HG03139 (cell line): ENCODE data around the gene KRT23.

Experiments
- ATAC-seq: cut with Tn5 transposase; IDR thresholded peaks from one replicate; pipeline ENCODE4 v1.9.1; 2021; ENCODE audit not compliant: unreplicated experiment

The KRT23 gene, protein sequence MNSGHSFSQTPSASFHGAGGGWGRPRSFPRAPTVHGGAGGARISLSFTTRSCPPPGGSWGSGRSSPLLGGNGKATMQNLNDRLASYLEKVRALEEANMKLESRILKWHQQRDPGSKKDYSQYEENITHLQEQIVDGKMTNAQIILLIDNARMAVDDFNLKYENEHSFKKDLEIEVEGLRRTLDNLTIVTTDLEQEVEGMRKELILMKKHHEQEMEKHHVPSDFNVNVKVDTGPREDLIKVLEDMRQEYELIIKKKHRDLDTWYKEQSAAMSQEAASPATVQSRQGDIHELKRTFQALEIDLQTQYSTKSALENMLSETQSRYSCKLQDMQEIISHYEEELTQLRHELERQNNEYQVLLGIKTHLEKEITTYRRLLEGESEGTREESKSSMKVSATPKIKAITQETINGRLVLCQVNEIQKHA

GRCh38 chr17:40937384-40937819 lies at the start of gene KRT23:
KRT23 (minus strand) TSS chr17:40937646; CDS start chr17:40936603, 1,043 bp downstream.
- ATAC-seq = no peak

GRCh38 chr17:40986920-40987319 lies 49.5 kb upstream of the KRT23 start:
- ATAC-seq = no peak

GRCh38 chr17:40984226-40984625 lies 46.8 kb upstream of the KRT23 start, which contains the start of gene KRT40:
KRT40 (minus strand) TSS chr17:40984326; CDS start chr17:40984273, 53 bp downstream.
- no peak for ATAC-seq

GRCh38 chr17:40981115-40981514 lies 43.7 kb upstream of the KRT23 start:
- no peak for ATAC-seq

GRCh38 chr17:40980596-40980995 lies 43.1 kb upstream of the KRT23 start:
- ATAC-seq = no peak

DNA sequence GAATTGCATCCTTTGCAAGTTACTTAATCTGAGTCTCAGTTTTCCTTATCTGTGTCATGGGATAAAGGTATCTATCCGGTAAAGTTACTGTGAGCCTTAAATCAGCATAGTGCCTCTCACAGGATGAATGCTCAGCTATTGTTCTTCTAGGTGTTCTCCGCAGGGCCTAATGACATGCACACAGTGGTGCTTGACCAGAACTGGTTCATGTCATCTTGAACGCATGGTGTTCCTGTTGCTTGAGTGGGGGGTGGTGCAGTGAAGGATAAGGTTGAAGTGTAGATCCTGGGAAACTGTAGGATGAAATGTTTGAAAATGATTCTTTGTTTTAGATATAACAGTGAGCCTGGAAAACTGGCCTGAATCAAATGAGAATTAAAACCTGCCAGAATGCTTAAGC lies 42.7 kb upstream of the KRT23 start:
- ATAC-seq = no peak

DNA sequence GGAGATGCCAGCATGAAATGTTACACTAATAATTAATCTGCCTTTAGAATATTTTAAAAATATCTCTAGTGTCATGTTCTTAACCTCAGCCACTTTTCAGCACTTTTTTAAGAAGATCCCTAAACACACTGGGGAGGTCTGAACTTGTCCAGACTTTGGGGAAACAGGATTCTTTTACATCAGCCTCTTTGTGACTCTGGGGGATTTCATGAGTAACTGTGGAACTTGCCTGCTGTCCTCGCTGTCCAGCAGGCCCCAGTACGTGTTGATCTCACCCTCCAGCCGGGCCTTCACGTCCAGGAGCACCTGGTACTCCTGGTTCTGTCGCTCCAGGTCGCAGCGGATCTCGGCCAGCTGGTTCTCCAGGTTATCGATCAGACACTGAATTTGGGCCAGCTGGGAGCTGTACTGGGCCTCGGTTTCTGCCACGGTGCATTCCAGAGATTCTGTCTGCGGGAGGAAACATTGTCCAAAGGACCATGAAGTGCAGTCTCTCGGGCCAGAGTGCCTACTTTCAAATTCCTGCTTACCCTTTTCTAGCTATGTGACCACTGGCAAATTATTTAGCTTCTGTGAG lies 41.2 kb upstream of the KRT23 start:
- no peak for ATAC-seq

- no peak for ATAC-seq
Measured at GRCh38 chr17:40975516-40975915, 38.1 kb upstream of the KRT23 start.

- no peak for ATAC-seq
Measured at GRCh38 chr17:40974366-40974765, 36.9 kb upstream of the KRT23 start.

GRCh38 chr17:40967582-40967981 lies 30.1 kb upstream of the KRT23 start:
- no peak for ATAC-seq

DNA sequence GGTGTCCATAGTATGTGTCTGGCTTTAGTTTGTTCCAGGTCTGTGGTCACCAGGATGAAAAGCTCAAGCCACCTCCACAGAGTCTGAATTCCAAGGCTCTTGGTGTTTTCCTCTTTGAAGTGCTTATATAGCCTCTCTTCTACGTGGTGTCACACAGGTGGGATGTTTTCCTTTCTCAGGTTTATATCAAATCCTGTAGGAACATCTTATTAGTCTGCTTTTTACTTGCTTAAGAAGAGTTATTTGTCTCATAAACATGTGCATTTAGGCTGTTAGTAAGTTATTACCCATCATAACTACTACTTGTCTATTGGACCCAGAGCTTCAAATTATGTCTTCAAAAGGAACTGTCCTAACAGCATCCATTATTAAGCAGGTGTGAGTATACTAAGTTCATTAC lies 29.4 kb upstream of the KRT23 start, which contains the start of gene KRT39:
TSS of gene KRT39 (minus strand) at position 101 of the 400 bp plus-strand sequence. CDS start at position 9, 92 bp downstream.
- ATAC-seq = no peak

GRCh38 chr17:40963838-40964237 lies 26.4 kb upstream of the KRT23 start:
- ATAC-seq = no peak

DNA sequence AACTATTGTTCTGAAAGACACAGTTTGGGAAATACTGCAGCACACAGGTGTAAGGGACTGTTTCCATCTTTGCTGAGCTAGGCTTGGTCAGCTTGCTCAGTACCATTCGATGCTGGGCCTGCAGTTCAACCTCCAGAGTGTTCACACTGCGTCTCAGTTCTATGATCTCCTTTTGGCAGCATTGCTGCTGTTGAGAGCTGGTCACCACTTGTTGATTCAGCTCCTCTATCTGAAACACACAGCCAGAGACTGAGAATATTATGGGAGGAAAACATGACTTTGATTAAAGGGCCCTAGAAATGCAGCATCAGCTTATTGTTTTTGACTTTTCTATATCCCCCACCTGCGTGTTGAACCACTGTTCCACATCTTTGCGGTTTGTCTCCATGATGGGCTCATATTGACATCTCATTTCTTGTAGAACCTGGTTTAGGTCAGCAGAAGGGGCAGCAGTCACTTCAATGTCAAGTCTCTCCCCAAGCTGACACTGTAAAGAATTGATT lies 24.7 kb upstream of the KRT23 start:
- ATAC-seq = no peak

- no peak for ATAC-seq
Measured at GRCh38 chr17:40961591-40961990, 24.1 kb upstream of the KRT23 start.

GRCh38 chr17:40960144-40960543 lies 22.7 kb upstream of the KRT23 start:
- ATAC-seq = no peak

- no peak for ATAC-seq
Measured at GRCh38 chr17:40958086-40958953, 20.9 kb upstream of the KRT23 start.

DNA sequence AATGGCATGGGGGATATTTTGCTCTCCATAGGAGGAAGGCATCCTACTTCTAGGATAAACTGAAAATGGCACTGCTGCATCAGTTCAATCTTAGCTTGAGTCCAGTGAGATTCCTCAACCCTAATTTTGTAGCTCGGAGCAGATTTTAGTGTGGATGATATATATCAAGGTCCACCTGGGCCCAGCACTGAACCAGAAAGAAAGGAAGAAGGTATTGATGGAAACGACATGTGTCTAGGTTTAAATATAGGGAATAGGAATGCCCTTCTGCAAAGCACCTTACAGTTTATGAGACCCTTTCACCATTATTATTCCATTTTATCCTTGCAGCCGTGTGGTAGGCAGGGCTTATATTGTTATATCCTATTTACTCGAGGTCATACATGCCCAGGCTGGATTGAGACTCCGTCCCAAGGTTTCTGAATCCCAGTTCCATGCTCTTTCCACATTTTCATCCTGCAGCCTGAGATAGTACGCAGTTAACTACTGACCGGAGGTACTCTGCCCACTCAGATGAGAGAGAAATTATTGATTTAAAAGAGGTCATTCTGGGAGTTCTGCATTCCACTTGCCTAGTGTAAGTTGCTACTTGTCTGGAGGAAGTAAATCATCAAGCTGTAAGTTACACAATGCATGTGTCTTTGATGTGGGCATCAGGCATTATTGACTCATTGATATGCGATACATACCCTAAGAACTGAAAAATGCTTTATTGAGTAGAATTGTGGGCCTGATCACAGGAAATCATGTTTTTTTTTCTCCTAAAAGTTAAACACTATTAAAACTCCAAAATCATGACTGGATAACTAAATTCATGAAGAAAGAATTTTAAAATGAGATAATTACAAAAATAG lies 19.2 kb upstream of the KRT23 start:
- no peak for ATAC-seq

GRCh38 chr17:40953881-40954280 lies 16.4 kb upstream of the KRT23 start:
- ATAC-seq = no peak

DNA sequence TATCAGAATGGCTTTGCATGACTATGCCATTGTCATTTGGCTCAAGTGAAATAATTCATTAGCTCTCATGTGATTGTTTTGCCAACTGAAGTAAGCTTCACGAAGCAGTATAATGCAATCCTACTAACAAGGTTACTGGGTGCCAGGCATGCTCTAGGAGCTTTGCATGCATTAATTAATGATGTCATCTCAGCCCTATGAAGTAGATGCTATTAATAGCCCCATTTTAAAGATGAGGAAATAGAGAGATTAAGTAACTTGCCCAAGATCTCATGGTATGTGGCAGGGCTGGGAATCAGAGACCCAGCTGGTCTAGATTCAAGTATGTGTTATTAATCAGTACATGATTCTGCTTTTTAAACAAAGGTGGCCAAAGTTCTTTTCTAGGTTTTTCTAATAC lies 15.2 kb upstream of the KRT23 start:
- ATAC-seq = no peak

DNA sequence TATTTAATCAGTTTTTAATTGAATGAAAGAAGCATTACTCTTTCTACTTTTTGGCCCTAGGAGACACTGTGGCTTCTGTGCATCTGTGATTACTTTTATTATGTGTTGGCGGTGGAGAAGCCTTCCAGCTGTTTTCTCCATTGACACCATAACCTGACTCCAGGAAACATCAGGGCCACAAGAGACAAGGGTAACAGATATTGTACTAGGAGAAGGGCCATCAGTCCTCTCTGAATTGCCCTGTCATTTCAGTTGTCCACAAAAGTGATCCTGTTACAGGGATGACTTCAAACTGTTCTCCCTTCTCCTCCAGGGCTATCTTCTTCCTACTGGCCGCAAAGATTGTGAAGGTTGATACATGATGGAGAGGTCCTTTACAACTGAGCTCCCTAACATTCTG lies 14.7 kb upstream of the KRT23 start:
- ATAC-seq = no peak
